Trophoblast cell (in vitro differentiated cells and primary cell): Measurements from ENCODE around the gene NAA15.
A peak's percentile ranks its signal among the peaks of the same experiment; 100 is the strongest.

ENCODE experiments used
- DNase-seq, 2 donors: peaks; one replicate each; pipeline ENCODE4 v3.0.0-alpha.2; 2016
- H2AFZ ChIP-seq: 2 replicates; pipeline ENCODE4 v1.6.1; 2013; ENCODE audit warnings: low read length, moderate library complexity, mild to moderate bottlenecking; ENCODE audit not compliant: insufficient read depth, poor library complexity
- H2AK5ac ChIP-seq: 2 replicates; pipeline ENCODE4 v1.6.1; 2013; ENCODE audit warnings: mild to moderate bottlenecking, low read length
- H2BK120ac ChIP-seq: 2 replicates; pipeline ENCODE4 v1.6.1; 2013; ENCODE audit warnings: low read length, mild to moderate bottlenecking, moderate library complexity; ENCODE audit not compliant: insufficient read depth, poor library complexity
- H2BK12ac ChIP-seq: 2 replicates; pipeline ENCODE4 v1.6.1; 2013; ENCODE audit warnings: mild to moderate bottlenecking, low read length, moderate library complexity
- H2BK5ac ChIP-seq: 2 replicates; pipeline ENCODE4 v1.6.1; 2013; ENCODE audit warnings: low read length, low read depth, moderate library complexity, mild to moderate bottlenecking; ENCODE audit not compliant: poor library complexity
- H3K14ac ChIP-seq: 2 replicates; pipeline ENCODE4 v1.6.1; 2013; ENCODE audit warnings: mild to moderate bottlenecking, low read length
- H3K18ac ChIP-seq: 2 replicates; pipeline ENCODE4 v1.6.1; 2013; ENCODE audit warnings: mild to moderate bottlenecking, low read length
- H3K23ac ChIP-seq: 2 replicates; pipeline ENCODE4 v1.6.1; 2013; ENCODE audit warnings: low read length
- H3K27ac ChIP-seq: 2 replicates; pipeline ENCODE4 v1.5.1; 2013; ENCODE audit warnings: low read depth, mild to moderate bottlenecking, inconsistent platforms, low read length, moderate library complexity
- H3K27me3 ChIP-seq: 2 replicates; pipeline ENCODE4 v1.6.1; 2013; ENCODE audit warnings: inconsistent platforms, mild to moderate bottlenecking, low read length, moderate library complexity; ENCODE audit not compliant: insufficient read depth
- H3K36me3 ChIP-seq, 2 experiments: 1 replicate in 1 of 2; 2 replicates in 1 of 2; pipeline ENCODE4 v1.6.1; 2013; ENCODE audit warnings: low read length in 2 of 2, mild to moderate bottlenecking in 2 of 2, moderate library complexity in 1 of 2; ENCODE audit not compliant: insufficient read depth in 2 of 2, control insufficient read depth in 1 of 2
- H3K4ac ChIP-seq: 2 replicates; pipeline ENCODE4 v1.6.1; 2013; ENCODE audit warnings: low read depth, mild to moderate bottlenecking, low read length, moderate library complexity
- H3K4me1 ChIP-seq, 2 experiments: 1 replicate in 1 of 2; 2 replicates in 1 of 2; pipeline ENCODE4 v1.6.1; 2013; ENCODE audit warnings: low read length in 2 of 2, mild to moderate bottlenecking in 2 of 2, moderate library complexity in 1 of 2; ENCODE audit not compliant: insufficient read depth in 2 of 2, control insufficient read depth in 1 of 2
- H3K4me2 ChIP-seq: 2 replicates; pipeline ENCODE4 v1.6.1; 2013; ENCODE audit warnings: inconsistent platforms, mild to moderate bottlenecking, low read length, moderate library complexity
- H3K4me3 ChIP-seq: 2 replicates; pipeline ENCODE4 v1.5.1; 2013; ENCODE audit warnings: mild to moderate bottlenecking, low read depth, low read length, inconsistent platforms
- H3K79me1 ChIP-seq: one replicate; pipeline ENCODE4 v1.6.1; 2013; ENCODE audit warnings: low read length
- H3K79me2 ChIP-seq: 2 replicates; pipeline ENCODE4 v1.6.1; 2013; ENCODE audit warnings: low read length, mild to moderate bottlenecking; ENCODE audit not compliant: control insufficient read depth, insufficient read depth, poor library complexity
- H3K9ac ChIP-seq: 2 replicates; pipeline ENCODE4 v1.6.1; 2013; ENCODE audit warnings: mild to moderate bottlenecking, low read length
- H3K9me3 ChIP-seq: 2 replicates; pipeline ENCODE4 v1.6.1; 2013; ENCODE audit warnings: low read depth, mild to moderate bottlenecking, control low read depth, inconsistent platforms, low read length; ENCODE audit not compliant: insufficient read depth
- H4K12ac ChIP-seq: 2 replicates; pipeline ENCODE4 v1.6.1; 2013; ENCODE audit warnings: low read depth, mild to moderate bottlenecking, low read length, moderate library complexity
- H4K8ac ChIP-seq: 2 replicates; pipeline ENCODE4 v1.6.1; 2013; ENCODE audit warnings: low read depth, mild to moderate bottlenecking, low read length, moderate library complexity
- H4K91ac ChIP-seq: one replicate; pipeline ENCODE4 v1.6.1; 2013; ENCODE audit warnings: low read depth, mild to moderate bottlenecking, low read length, moderate library complexity
- WGBS: extraction: QIAGEN DNeasy Blood & Tissue Kit; methylation state at CpG from one replicate; pipeline ENCODE4 v1.1.7; 2013; ENCODE audit warnings: missing lambda C conversion rate; ENCODE audit not compliant: insufficient read length, insufficient coverage; ENCODE audit errors: extremely low coverage; 5-methylcytosine and 5-hydroxymethylcytosine counted together

The NAA15 gene

GRCh38 chr4:139450586-139450985 is 149.3 kb downstream of the NAA15 start:
- no peak overlapping the region for H4K8ac ChIP-seq
- DNase-seq = no peak
- H3K27me3 ChIP-seq = no peaks in the 10 kb centered on the region
- no peak overlapping the region for H3K14ac ChIP-seq
- no peak overlapping the region for H2BK12ac ChIP-seq
- peaks cover 3% of the 10 kb centered on the region for H3K9me3 ChIP-seq
- no peaks in the 10 kb centered on the region for H3K36me3 ChIP-seq
- H3K9ac ChIP-seq = no peak overlapping the region
- no peak overlapping the region for H3K23ac ChIP-seq
- H4K91ac ChIP-seq = no peak overlapping the region
- H3K18ac ChIP-seq = no peak overlapping the region
- no peak overlapping the region for H3K4ac ChIP-seq
- H4K12ac ChIP-seq = no peak overlapping the region
- H2AFZ ChIP-seq = no peak overlapping the region
- no peak overlapping the region for H2BK5ac ChIP-seq
- H3K79me1 ChIP-seq = peaks cover 11% of the 10 kb centered on the region
- peaks cover 9% of the 10 kb centered on the region for H3K79me2 ChIP-seq
- no peak overlapping the region for H3K4me2 ChIP-seq
- H2AK5ac ChIP-seq = no peak overlapping the region
- WGBS = no CpG with 5 or more reads among the region's 2 CpGs
- no peak overlapping the region for H3K4me3 ChIP-seq
- no peak overlapping the region for H2BK120ac ChIP-seq
- peaks cover 4% of the 10 kb centered on the region in 2 experiments for H3K4me1 ChIP-seq
- H3K27ac ChIP-seq = no peak overlapping the region

- Histone ChIP-seq H3K27ac (no peak overlapping the region), H3K9ac (no peak overlapping the region), H4K91ac (no peak overlapping the region)
These were observed 150.7 kb downstream of the NAA15 start for GRCh38 chr4:139451997-139452396.

GRCh38 chr4:139453041-139453370 is 151.7 kb downstream of the NAA15 start:
- no peaks in the 10 kb centered on the region for H3K27me3 ChIP-seq
- H3K9ac ChIP-seq = peak overlapping the region; percentile 92
- peaks cover 10% of the 10 kb centered on the region for H3K79me2 ChIP-seq
- peak overlapping the region; percentile 44 for H3K4ac ChIP-seq
- H4K12ac ChIP-seq = peak overlapping the region; percentile 61
- peak overlapping the region; percentile 78 for H4K91ac ChIP-seq
- H3K14ac ChIP-seq = peak overlapping the region; percentile 91
- peaks cover 7 to 8% of the 10 kb centered on the region in 2 experiments for H3K4me1 ChIP-seq
- H3K23ac ChIP-seq = no peak overlapping the region
- H3K18ac ChIP-seq = peak overlapping the region; percentile 73
- H3K36me3 ChIP-seq = no peaks in the 10 kb centered on the region
- H2AK5ac ChIP-seq = no peak overlapping the region
- H2AFZ ChIP-seq = peak overlapping the region; percentile 85
- H3K4me2 ChIP-seq = peak overlapping the region; percentile 67
- H3K27ac ChIP-seq = peak overlapping the region; percentile 99
- peak overlapping the region; percentile 59 for H2BK5ac ChIP-seq
- no CpG with 5 or more reads among the region's 15 CpGs for WGBS
- H2BK12ac ChIP-seq = no peak overlapping the region
- H4K8ac ChIP-seq = peak overlapping the region; percentile 83
- peak overlapping the region; percentile 92 for H3K4me3 ChIP-seq
- peaks cover 1% of the 10 kb centered on the region for H3K9me3 ChIP-seq
- peaks cover 11% of the 10 kb centered on the region for H3K79me1 ChIP-seq
- H2BK120ac ChIP-seq = peak overlapping the region; percentile 74
- peak; percentile 68 to 80 for DNase-seq

More at GRCh38 chr4:139451997-139452396, 150.7 kb downstream of the NAA15 start:
- H4K8ac ChIP-seq = no peak overlapping the region
- H3K14ac ChIP-seq = no peak overlapping the region
- no peak overlapping the region for H2AFZ ChIP-seq
- no peaks in the 10 kb centered on the region for H3K27me3 ChIP-seq
- H3K4me3 ChIP-seq = no peak overlapping the region
- peaks cover 7 to 8% of the 10 kb centered on the region in 2 experiments for H3K4me1 ChIP-seq
- no peak overlapping the region for H2AK5ac ChIP-seq
- no peak overlapping the region for H2BK12ac ChIP-seq
- no peak overlapping the region for H3K4me2 ChIP-seq
- no peak overlapping the region for H2BK5ac ChIP-seq
- no peaks in the 10 kb centered on the region for H3K36me3 ChIP-seq
- H4K12ac ChIP-seq = no peak overlapping the region
- no peak overlapping the region for H3K4ac ChIP-seq
- H3K23ac ChIP-seq = no peak overlapping the region
- H3K18ac ChIP-seq = no peak overlapping the region
- H2BK120ac ChIP-seq = no peak overlapping the region
- DNase-seq = no peak
- peaks cover 1% of the 10 kb centered on the region for H3K9me3 ChIP-seq
- peaks cover 10% of the 10 kb centered on the region for H3K79me2 ChIP-seq
- peaks cover 11% of the 10 kb centered on the region for H3K79me1 ChIP-seq
- WGBS = no CpG with 5 or more reads among the region's 1 CpG

- Histone ChIP-seq H3K9ac (peak overlapping the region; percentile 92), H3K27me3 (no peaks in the 10 kb centered on the region), H2BK12ac (no peak overlapping the region), H3K27ac (peak overlapping the region; percentile 99), H3K36me3 (no peaks in the 10 kb centered on the region), H3K4me2 (peak overlapping the region; percentile 67), H3K4me3 (peak overlapping the region; percentile 92), H3K23ac (no peak overlapping the region), H3K9me3 (peaks cover 1% of the 10 kb centered on the region), H3K79me1 (peaks cover 11% of the 10 kb centered on the region), H4K91ac (peak overlapping the region; percentile 93), H4K12ac (peak overlapping the region; percentile 96), H3K4ac (peak overlapping the region; percentile 44), H3K18ac (peak overlapping the region; percentile 94), H2BK5ac (peak overlapping the region; percentile 94), H2BK120ac (peak overlapping the region; percentile 95), H3K79me2 (peaks cover 10% of the 10 kb centered on the region), H3K4me1 (peaks cover 7 to 8% of the 10 kb centered on the region in 2 experiments), H4K8ac (peak overlapping the region; percentile 92), H2AFZ (peak overlapping the region; percentile 95), H3K14ac (peak overlapping the region; percentile 97), H2AK5ac (no peak overlapping the region)
- DNase-seq = peak; percentile 97 to 98
- no CpG with 5 or more reads among the region's 76 CpGs for WGBS
These were observed 152.2 kb downstream of the NAA15 start for GRCh38 chr4:139453371-139454110.
